ENCODE results near the gene FAM83E.

The FAM83E gene

DNA sequence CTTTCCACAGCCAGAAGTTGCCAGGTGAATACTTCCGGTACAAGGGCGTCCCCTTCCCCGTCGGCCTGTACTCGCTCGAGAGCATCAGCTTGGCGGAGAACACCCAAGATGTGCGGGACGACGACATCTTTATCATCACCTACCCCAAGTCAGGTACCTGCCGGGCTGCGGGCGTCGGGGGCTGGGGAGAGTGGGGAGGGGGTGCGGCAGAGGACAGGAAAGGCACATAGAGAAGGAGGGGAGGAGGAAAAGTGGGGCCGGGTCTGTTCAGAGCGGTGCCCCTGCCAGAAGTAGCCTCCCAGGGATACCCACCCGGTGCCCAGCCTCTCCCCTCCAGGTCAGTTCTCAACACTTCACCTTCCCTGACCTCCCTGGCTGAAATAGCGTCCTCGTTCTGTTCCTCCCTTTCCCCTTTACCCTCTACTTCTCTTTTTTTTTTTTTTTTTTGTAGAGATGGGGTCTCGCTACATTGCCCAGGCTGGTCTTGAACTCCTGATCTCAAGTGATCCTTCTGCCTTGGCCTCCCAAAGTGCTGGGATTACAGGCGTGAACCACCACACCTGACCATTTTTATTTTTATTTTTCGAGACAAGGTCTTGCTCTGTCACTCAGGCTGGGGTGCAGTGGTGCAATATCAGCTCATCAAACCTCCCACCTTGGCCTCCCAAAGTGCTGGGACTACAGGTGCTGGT is 38.8 kb downstream of the FAM83E start:
- H3K9me3 Mint-ChIP-seq = no peaks in the 10 kb centered on the region
- no peaks in the 10 kb centered on the region for H3K36me3 Mint-ChIP-seq (ENCODE audit: low read depth)
- no peak overlapping the region for H3K4me3 Mint-ChIP-seq
- H3K27ac Mint-ChIP-seq = no peak overlapping the region
- peaks cover 5% of the 10 kb centered on the region for H3K27me3 Mint-ChIP-seq (ENCODE audit: low read depth)
- no peaks in the 10 kb centered on the region for H3K4me1 Mint-ChIP-seq
- TF ChIP-seq, protein P1, sequence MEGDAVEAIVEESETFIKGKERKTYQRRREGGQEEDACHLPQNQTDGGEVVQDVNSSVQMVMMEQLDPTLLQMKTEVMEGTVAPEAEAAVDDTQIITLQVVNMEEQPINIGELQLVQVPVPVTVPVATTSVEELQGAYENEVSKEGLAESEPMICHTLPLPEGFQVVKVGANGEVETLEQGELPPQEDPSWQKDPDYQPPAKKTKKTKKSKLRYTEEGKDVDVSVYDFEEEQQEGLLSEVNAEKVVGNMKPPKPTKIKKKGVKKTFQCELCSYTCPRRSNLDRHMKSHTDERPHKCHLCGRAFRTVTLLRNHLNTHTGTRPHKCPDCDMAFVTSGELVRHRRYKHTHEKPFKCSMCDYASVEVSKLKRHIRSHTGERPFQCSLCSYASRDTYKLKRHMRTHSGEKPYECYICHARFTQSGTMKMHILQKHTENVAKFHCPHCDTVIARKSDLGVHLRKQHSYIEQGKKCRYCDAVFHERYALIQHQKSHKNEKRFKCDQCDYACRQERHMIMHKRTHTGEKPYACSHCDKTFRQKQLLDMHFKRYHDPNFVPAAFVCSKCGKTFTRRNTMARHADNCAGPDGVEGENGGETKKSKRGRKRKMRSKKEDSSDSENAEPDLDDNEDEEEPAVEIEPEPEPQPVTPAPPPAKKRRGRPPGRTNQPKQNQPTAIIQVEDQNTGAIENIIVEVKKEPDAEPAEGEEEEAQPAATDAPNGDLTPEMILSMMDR (IDR thresholded peaks at IDR 0.05; ENCODE audit: unreplicated experiment in 3 of 3) = no peak

DNA sequence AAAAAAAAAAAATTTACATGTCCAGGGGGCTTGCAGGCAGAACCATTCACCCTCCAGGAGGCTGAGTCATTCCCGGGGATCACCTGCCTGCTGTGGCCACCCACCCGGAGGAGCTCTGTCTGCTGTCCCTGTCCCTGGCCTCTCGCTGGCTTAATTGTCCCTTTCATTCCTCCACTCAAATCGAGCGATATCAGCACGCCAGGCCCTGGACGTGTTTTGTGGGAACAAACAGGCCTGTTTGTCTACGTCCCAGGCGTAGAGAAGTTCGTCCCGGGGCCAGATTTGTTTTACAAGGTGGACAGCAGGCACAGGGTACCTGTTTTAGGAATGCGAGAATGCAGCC is 41.7 kb downstream of the FAM83E start:
- Mint-ChIP-seq H3K4me1 (peaks cover 7% of the 10 kb centered on the region), H3K27me3 (ENCODE audit: low read depth) (peaks cover 14% of the 10 kb centered on the region), H3K4me3 (no peak overlapping the region), H3K36me3 (ENCODE audit: low read depth) (no peaks in the 10 kb centered on the region), H3K27ac (peak overlapping the region in 2 of 3 experiments; percentile 49 to 56), H3K9me3 (no peaks in the 10 kb centered on the region)
- TF ChIP-seq, protein P1 (IDR thresholded peaks at IDR 0.05; ENCODE audit: unreplicated experiment in 3 of 3) = no peak

DNA sequence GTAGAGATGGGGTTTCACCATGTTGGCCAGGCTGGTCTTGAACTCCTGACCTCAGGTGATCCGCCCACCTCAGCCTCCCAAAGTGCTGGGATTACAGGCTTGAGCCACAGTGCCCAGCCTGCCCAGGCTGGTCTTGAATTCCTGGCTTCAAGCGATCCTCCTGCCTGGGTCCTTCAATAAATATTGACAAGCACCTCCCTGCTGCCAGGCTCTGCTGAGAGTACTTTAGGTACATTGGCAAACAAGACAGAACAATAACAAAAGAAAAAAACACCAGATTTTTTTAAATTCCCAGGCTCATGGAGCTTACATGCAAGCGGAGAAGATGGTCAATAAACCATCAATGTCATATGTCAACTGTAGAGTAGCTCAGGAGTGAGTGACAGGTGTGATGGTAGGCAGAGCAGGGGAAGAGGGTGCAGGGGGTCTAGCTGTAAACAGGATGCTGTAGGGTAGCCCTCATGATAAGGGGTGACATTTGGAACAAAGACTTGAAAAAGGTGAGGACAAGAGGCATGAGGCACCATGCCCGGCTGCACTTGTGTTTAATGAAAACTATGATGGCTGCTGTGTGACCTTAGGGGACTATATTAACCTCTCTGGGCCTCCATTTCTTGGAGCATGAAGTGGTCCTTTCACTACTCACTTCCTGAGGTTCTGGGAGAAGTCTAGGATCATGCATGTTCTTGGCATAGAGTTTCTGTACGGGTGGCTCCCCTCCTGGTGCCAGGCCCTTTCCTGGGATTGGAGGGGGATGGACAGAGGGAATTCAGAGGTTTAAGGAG is 43.3 kb downstream of the FAM83E start:
- Mint-ChIP-seq H3K36me3 (ENCODE audit: low read depth) (no peaks in the 10 kb centered on the region), H3K4me1 (peaks cover 7% of the 10 kb centered on the region), H3K9me3 (no peaks in the 10 kb centered on the region), H3K4me3 (no peak overlapping the region), H3K27me3 (ENCODE audit: low read depth) (peaks cover 25% of the 10 kb centered on the region), H3K27ac (peak overlapping the region in 2 of 3 experiments; percentile 35 to 68)
- TF ChIP-seq, protein P1 (IDR thresholded peaks at IDR 0.05; ENCODE audit: unreplicated experiment in 3 of 3) = no peak

DNA sequence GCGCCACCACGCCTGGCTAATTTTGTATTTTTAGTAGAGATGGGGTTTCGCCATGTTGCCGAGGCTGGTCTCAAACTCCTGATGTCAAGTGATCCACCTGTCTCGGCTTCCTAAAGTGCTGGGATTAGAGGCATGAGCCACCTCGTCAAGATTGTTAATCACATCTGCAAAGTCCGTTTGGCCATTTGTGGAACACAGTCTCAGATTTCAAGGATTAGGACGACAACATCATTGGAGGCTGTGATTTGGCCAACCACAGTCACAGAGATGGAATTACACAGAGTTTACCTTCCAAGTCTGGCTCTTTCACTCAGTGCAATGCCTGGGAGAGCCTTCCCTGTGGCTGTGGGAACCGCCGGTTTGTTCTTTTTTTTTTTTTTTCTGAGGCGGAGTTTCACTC is 45.1 kb downstream of the FAM83E start:
- Mint-ChIP-seq H3K27me3 (ENCODE audit: low read depth) (peaks cover 25% of the 10 kb centered on the region), H3K9me3 (no peaks in the 10 kb centered on the region), H3K4me3 (no peak overlapping the region), H3K4me1 (peaks cover 7% of the 10 kb centered on the region), H3K27ac (peak overlapping the region in 1 of 3 experiments; percentile 27), H3K36me3 (ENCODE audit: low read depth) (no peaks in the 10 kb centered on the region)
- TF ChIP-seq, protein P1 (IDR thresholded peaks at IDR 0.05; ENCODE audit: unreplicated experiment in 3 of 3) = no peak

DNA sequence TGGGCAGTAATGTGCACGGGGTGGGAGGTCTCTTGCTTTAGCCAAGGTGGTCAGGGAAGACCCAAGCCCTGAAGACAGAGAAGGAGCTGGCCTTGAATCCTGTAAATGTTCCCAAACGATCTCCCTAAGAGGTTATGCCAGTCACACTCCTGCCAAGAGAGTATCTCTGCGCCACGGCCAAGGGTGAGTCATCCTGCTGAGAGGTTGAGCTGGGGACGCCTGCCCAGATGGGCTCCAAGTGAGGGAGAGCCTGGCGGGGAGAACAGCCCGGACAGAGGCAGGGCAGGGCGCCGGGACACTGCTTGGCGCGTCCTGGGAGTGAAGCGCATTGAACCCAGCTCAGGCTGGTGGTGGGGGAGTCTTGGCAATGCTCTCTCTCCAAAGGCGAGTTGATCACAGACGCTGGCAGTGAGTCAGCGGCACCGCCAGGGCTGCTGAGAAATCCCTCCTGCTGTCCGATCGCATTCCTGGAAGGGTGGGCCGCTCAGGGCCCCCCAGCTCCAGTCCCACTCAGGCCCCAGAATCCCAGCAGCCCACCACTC is 46.5 kb downstream of the FAM83E start:
- Mint-ChIP-seq H3K4me3 (peak overlapping the region; percentile 21 to 40 (median 38)), H3K4me1 (peaks cover 8% of the 10 kb centered on the region), H3K27me3 (ENCODE audit: low read depth) (peaks cover 25% of the 10 kb centered on the region), H3K27ac (peak overlapping the region; percentile 29 to 75 (median 71)), H3K9me3 (no peaks in the 10 kb centered on the region), H3K36me3 (ENCODE audit: low read depth) (no peaks in the 10 kb centered on the region)
- TF ChIP-seq, protein P1 (IDR thresholded peaks at IDR 0.05; ENCODE audit: unreplicated experiment in 3 of 3) = no peak

Measured in nephron (organoid).